B cell (primary cell): Measurements from ENCODE around the gene CMIP. TPM values are rescaled to one million over a fixed set of nuclear protein-coding genes. Genes with fewer than 3 reads are reported as not detected.

Experiments used
- ATAC-seq: fragments of 200-7000 bp; cut with Tn5 transposase; one replicate; pipeline ENCODE4 v1.10.0; 2021; ENCODE audit warnings: low read depth, mild to moderate bottlenecking, moderate number of reproducible peaks, moderate library complexity
- CTCF ChIA-PET: fragments of 350-600 bp; sonication (Branson Sonifier 250); formaldehyde crosslinking; loops from one replicate; lab custom pipeline; 2021; ENCODE audit warnings: antibody characterized with exemption, inconsistent platforms; lab: Charles Lee
- POLR2A ChIA-PET: fragments of 350-600 bp; sonication (Branson Sonifier 250); formaldehyde crosslinking; loops from one replicate; lab custom pipeline; 2021; ENCODE audit warnings: antibody characterized with exemption; lab: Charles Lee
- DNase-seq: peaks from one replicate; pipeline ENCODE4 v3.0.0; 2013
- H2AFZ ChIP-seq: 2 replicates; pipeline ENCODE4 v1.6.1; 2012; ENCODE audit warnings: mild to moderate bottlenecking, low read depth, low read length; ENCODE audit not compliant: insufficient read depth, poor library complexity, severe bottlenecking
- H3K27ac ChIP-seq, 2 donors: 1 replicate in 1 of 2; 2 replicates in 1 of 2; pipeline ENCODE4 v1.5.1; 2012 to 2013; ENCODE audit warnings: low read length in 2 of 2, mild to moderate bottlenecking in 2 of 2, moderate library complexity in 1 of 2
- H3K27me3 ChIP-seq, 4 experiments: fragments of 200-600 bp in 1 of 4; sonication (generic) in 1 of 4; replicated peaks in 1 of 4; 1 replicate in 2 of 4; 2 replicates in 2 of 4; pipeline versions ENCODE4 v1.6.1 to v1.7.0; 2013 to 2016; ENCODE audit warnings: low read length in 3 of 4, mild to moderate bottlenecking in 2 of 4, mixed read lengths in 1 of 4, moderate library complexity in 1 of 4; ENCODE audit not compliant: insufficient read depth in 4 of 4, control insufficient read depth in 3 of 4; ENCODE audit errors: control extremely low read depth in 1 of 4
- H3K36me3 ChIP-seq, 2 experiments: replicated peaks in 1 of 2; 1 replicate in 1 of 2; 2 replicates in 1 of 2; pipeline versions ENCODE4 v1.6.1 to v1.7.1; 2013; ENCODE audit warnings: low read length in 1 of 2; ENCODE audit not compliant: insufficient read depth in 2 of 2, control insufficient read depth in 1 of 2; ENCODE audit errors: control extremely low read depth in 1 of 2, extremely low read depth in 1 of 2
- H3K4me1 ChIP-seq, 2 donors: fragments of 200-600 bp in 1 of 2; sonication (generic) in 1 of 2; 1 replicate in 1 of 2; 2 replicates in 1 of 2; pipeline versions ENCODE4 v1.5.1 to v1.6.1; 2013 to 2017; ENCODE audit warnings: low read length in 2 of 2; ENCODE audit not compliant: control insufficient read depth in 2 of 2, insufficient read depth in 2 of 2
- H3K4me2 ChIP-seq: replicated peaks from 2 replicates; pipeline ENCODE3; 2012; ENCODE audit warnings: mild to moderate bottlenecking, low read depth, low read length; ENCODE audit not compliant: poor library complexity, severe bottlenecking
- H3K4me3 ChIP-seq, 5 experiments: fragments of 200-600 bp in 1 of 5; sonication (generic) in 1 of 5; 1 replicate in 3 of 5; 2 replicates in 2 of 5; pipeline versions ENCODE4 v1.5.1 to v1.7.0; 2011 to 2016; ENCODE audit warnings: low read length in 4 of 5, mild to moderate bottlenecking in 4 of 5, low read depth in 2 of 5, control low read depth in 1 of 5, moderate library complexity in 1 of 5; ENCODE audit not compliant: insufficient read depth in 1 of 5; ENCODE audit errors: control extremely low read depth in 1 of 5, extremely low read depth in 1 of 5
- H3K79me2 ChIP-seq: fragments of 200-600 bp; sonication (generic); one replicate; pipeline ENCODE4 v1.6.0; 2016; ENCODE audit warnings: low read length; ENCODE audit not compliant: control insufficient read depth, insufficient read depth
- H3K9ac ChIP-seq: fragments of 200-600 bp; sonication (generic); 2 replicates; pipeline ENCODE4 v1.6.1; 2017; ENCODE audit warnings: mild to moderate bottlenecking, low read length, moderate library complexity
- H3K9me3 ChIP-seq, 3 donors: one replicate each; pipeline versions ENCODE4 v1.6.1 to v1.7.1; 2013; ENCODE audit warnings: low read length in 2 of 3; ENCODE audit not compliant: control insufficient read depth in 2 of 3, insufficient read depth in 1 of 3; ENCODE audit errors: control extremely low read depth in 1 of 3
- H4K20me1 ChIP-seq: 2 replicates; pipeline ENCODE4 v1.6.0; 2012; ENCODE audit warnings: mild to moderate bottlenecking, low read length; ENCODE audit not compliant: insufficient read depth, control insufficient read depth, poor library complexity, severe bottlenecking
- H3K27ac Mint-ChIP-seq: one replicate; pipeline ENCODE4 v1.8.0; 2021; ENCODE audit warnings: mixed read lengths
- H3K27me3 Mint-ChIP-seq: one replicate; pipeline ENCODE4 v1.8.0; 2021; ENCODE audit warnings: mixed read lengths
- H3K4me1 Mint-ChIP-seq: one replicate; pipeline ENCODE4 v1.8.0; 2021; ENCODE audit warnings: mixed read lengths
- H3K4me3 Mint-ChIP-seq: one replicate; pipeline ENCODE4 v1.8.0; 2021; ENCODE audit warnings: mixed read lengths
- H3K9me3 Mint-ChIP-seq: one replicate; pipeline ENCODE4 v1.8.0; 2022; ENCODE audit warnings: mixed read lengths; ENCODE audit not compliant: insufficient read depth
- CTCF ChIP-seq: fragments of 200-600 bp; IDR thresholded peaks from one replicate; pipeline ENCODE4 v1.8.0; 2022; ENCODE audit warnings: antibody characterized with exemption, mild to moderate bottlenecking
- EZH2 ChIP-seq: IDR thresholded peaks from 2 replicates; pipeline ENCODE4 v1.6.1; 2012; ENCODE audit warnings: borderline replicate concordance, low read depth, mild to moderate bottlenecking, moderate library complexity, low read length; ENCODE audit not compliant: insufficient read depth, poor library complexity, severe bottlenecking
- WGBS: methylation state at CpG from one replicate; pipeline ENCODE4 v1.1.5; 2013; ENCODE audit warnings: missing lambda C conversion rate; ENCODE audit not compliant: insufficient coverage; 5-methylcytosine and 5-hydroxymethylcytosine counted together
- intact Hi-C: fragments of 100-400 bp; cut with micrococcal nuclease; formaldehyde crosslinking; loops from one replicate; pipeline ENCODE4 v1.10.0; 2022
- polyA plus RNA-seq: library from polyadenylated mRNA; depleted of rRNA; stranded (reverse); fragments of >200 nt; gene quantifications from 2 replicates; pipeline ENCODE4 v1.2.3, GENCODE V29; 2012
- total RNA-seq, 2 donors: library from RNA; stranded (reverse); fragments of 120-200 nt in 1 of 2; gene quantifications; 1 replicate in 1 of 2; 2 replicates in 1 of 2; pipeline versions ENCODE4 v1.2.3 to v1.2.4, GENCODE V29; 2013 to 2022

Gene CMIP
- total and polyA plus RNA-seq, 2 donors (not counting 1 experiment from before 2014, with no cell fraction given): 27.1 to 155 TPM

GRCh38 chr16:81498351-81498750, 53.7 kb downstream of the CMIP start:
- DNase-seq (no peak), ATAC-seq (no peak)
- H3K9me3 ChIP-seq: no peaks in the 10 kb centered on the region
- H3K27me3 ChIP-seq: no peaks in the 10 kb centered on the region
- peak overlapping the region; percentile 54 for H3K4me3 Mint-ChIP-seq
- intact Hi-C loops: no loop called here
- H3K4me1 Mint-ChIP-seq: peaks cover 87% of the 10 kb centered on the region
- TF ChIP-seq EZH2 (no peak), CTCF (no peak)
- H3K27ac ChIP-seq: no peak overlapping the region
- no peaks in the 10 kb centered on the region for H3K27me3 Mint-ChIP-seq
- no peak overlapping the region for H3K9ac ChIP-seq
- H3K36me3 ChIP-seq: peaks cover 0 to 17% of the 10 kb centered on the region in 2 experiments
- peaks cover 42% of the 10 kb centered on the region for H4K20me1 ChIP-seq
- H3K4me1 ChIP-seq: peaks cover 67 to 85% of the 10 kb centered on the region in 2 donors
- WGBS: 94% methylated on average over 11 of the region's 11 CpGs
- peak overlapping the region; percentile 58 for H3K4me2 ChIP-seq
- peak overlapping the region; percentile 78 for H3K27ac Mint-ChIP-seq
- ChIA-PET CTCF (interaction anchor here (1.0 to 6.4 kb wide), 4 partner anchors 13 to 95 kb away, joined by 3 to 49 read pairs (median 5); no protein-coding TSS in a partner anchor), POLR2A (interaction anchor here (0.8 to 1.6 kb wide), 3 partner anchors 12 to 20 kb away, joined by 3 to 8 read pairs (median 3); no protein-coding TSS in a partner anchor)
- no peak overlapping the region for H3K4me3 ChIP-seq
- H2AFZ ChIP-seq: no peak overlapping the region
- no peaks in the 10 kb centered on the region for H3K9me3 Mint-ChIP-seq
- peaks cover 96% of the 10 kb centered on the region for H3K79me2 ChIP-seq
